Skeletal muscle tissue (tissue), 4 donors: Measurements from ENCODE around the gene BMPER. TPM values are rescaled to one million over a fixed set of nuclear protein-coding genes. Genes with fewer than 3 reads are reported as not detected.

Experiments
- H3K27ac ChIP-seq: one replicate; pipeline ENCODE4 v1.7.0; 2013; ENCODE audit warnings: mild to moderate bottlenecking, low read depth, low read length, inconsistent platforms
- H3K27me3 ChIP-seq, 3 donors: one replicate each; pipeline ENCODE4 v1.7.0; 2013; ENCODE audit warnings: low read length in 3 of 3; ENCODE audit not compliant: control insufficient read depth in 3 of 3, insufficient read depth in 3 of 3
- H3K36me3 ChIP-seq, 3 donors: one replicate each; pipeline ENCODE4 v1.7.0; 2013; ENCODE audit warnings: low read length in 3 of 3; ENCODE audit not compliant: control insufficient read depth in 3 of 3, insufficient read depth in 3 of 3
- H3K4me1 ChIP-seq, 3 donors: one replicate each; pipeline ENCODE4 v1.7.0; 2013; ENCODE audit warnings: low read length in 3 of 3, mild to moderate bottlenecking in 3 of 3; ENCODE audit not compliant: control insufficient read depth in 3 of 3, insufficient read depth in 3 of 3
- H3K4me3 ChIP-seq, 3 donors: one replicate each; pipeline ENCODE4 v1.7.0; 2013; ENCODE audit warnings: low read length in 3 of 3
- H3K9ac ChIP-seq, 3 donors: one replicate each; pipeline ENCODE4 v1.7.0; 2013; ENCODE audit warnings: low read length in 3 of 3, mild to moderate bottlenecking in 3 of 3, moderate library complexity in 2 of 3, low read depth in 1 of 3
- H3K9me3 ChIP-seq, 3 donors: one replicate each; pipeline ENCODE4 v1.7.0; 2013; ENCODE audit warnings: low read length in 3 of 3; ENCODE audit not compliant: control insufficient read depth in 3 of 3
- total RNA-seq: library from RNA; depleted of rRNA; stranded (reverse); fragments of >200 nt; gene quantifications from one replicate; pipeline ENCODE4 v1.2.3, GENCODE V29; 2014
- donor health status: Osteomylitis.

The BMPER gene
- total RNA-seq, 1 donor from 2014 or later: 9.4 TPM

DNA sequence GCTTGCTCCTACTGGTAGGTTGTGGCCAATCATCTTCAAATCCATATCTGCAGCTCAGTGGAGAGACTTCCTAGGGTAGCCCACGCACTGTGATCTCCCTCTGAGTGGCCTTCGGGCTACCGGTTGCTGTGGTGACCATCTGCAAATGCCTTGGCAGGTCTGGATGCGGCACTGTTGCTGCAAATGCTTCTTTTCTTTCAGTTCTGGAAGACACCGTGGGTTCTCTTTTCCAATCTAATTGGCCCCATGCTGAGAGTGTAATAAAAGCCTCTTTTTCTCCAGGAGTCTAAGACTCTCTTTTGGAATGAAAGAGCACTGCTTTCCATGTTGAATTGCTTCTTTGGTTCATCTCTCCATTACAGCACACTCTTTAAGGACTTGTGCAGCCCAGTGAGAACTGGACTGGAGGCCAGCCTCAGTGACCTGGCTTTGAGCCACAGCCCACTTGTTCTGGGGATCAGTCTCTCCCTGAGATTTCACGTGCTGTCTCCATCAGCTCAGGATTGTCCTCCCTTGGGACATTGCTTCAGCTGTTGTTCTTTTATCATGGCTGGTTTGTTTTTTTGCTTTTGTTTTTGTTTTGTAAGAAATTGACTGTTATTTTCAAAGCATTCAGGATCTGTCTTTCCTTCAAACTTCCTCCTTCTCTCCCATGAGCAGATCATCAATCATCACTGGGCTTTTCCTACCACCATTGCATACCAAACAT is 286.6 kb downstream of the BMPER start:
- H3K4me1 ChIP-seq: peaks cover 8 to 19% (median 16%) of the 10 kb centered on the region in 3 donors
- no peak overlapping the region for H3K9ac ChIP-seq
- no peaks in the 10 kb centered on the region for H3K27me3 ChIP-seq
- H3K4me3 ChIP-seq: no peak overlapping the region
- no peaks in the 10 kb centered on the region for H3K36me3 ChIP-seq
- no peak overlapping the region for H3K27ac ChIP-seq
- no peaks in the 10 kb centered on the region for H3K9me3 ChIP-seq

DNA sequence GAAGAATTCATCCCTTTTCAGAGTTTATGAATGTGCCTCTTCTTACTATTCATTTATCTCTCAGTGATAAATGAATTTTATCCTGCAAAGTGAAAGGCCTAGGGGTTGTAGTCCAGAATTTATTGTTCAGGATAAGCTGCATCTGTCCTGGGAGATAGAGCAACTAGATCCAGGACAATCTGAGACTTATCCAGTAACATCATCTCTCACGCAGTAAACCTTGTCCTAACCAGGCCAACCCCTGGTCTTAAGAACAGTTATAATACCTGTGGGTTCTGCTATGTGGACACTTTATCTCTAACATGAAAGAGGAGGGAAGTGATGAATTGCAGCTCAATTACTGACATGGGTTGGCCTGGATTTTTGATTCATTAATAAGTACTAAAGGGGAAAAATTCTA is 287.6 kb downstream of the BMPER start:
- H3K9me3 ChIP-seq: no peaks in the 10 kb centered on the region
- H3K4me3 ChIP-seq: no peak overlapping the region
- H3K4me1 ChIP-seq: peaks cover 8 to 19% (median 16%) of the 10 kb centered on the region in 3 donors
- H3K27ac ChIP-seq: no peak overlapping the region
- H3K27me3 ChIP-seq: no peaks in the 10 kb centered on the region
- H3K9ac ChIP-seq: no peak overlapping the region
- no peaks in the 10 kb centered on the region for H3K36me3 ChIP-seq

DNA sequence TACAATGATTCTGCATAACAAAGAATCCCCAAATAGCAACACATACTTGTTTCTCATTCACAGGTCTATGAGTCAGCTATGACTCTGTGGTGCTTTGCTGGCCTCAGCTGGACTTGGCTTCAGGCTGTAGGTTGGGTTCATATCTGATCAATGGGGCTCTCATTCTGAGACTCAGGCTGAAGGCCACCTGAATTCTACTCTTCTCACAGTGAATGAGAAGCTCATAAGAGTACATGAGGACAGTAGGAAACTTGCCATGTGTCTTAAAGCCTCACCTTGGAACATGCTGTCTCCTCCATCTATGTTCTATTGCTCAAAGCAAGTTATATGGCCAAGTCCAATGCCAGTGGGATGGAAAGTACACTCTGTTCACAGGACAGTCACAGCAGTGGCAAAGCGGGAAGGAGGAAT is 292.9 kb downstream of the BMPER start:
- H3K4me3 ChIP-seq: no peak overlapping the region
- H3K9ac ChIP-seq: no peak overlapping the region
- no peaks in the 10 kb centered on the region for H3K9me3 ChIP-seq
- no peaks in the 10 kb centered on the region for H3K36me3 ChIP-seq
- no peak overlapping the region for H3K27ac ChIP-seq
- peaks cover 0 to 7% (median 3%) of the 10 kb centered on the region in 3 donors for H3K4me1 ChIP-seq
- H3K27me3 ChIP-seq: no peaks in the 10 kb centered on the region
